ENCODE data around the gene ZDHHC8.

ZDHHC8 gene

GRCh38 chr22:20096574-20097420 lies 34.8 kb upstream of the ZDHHC8 start:
- no peak for TF ChIP-seq CTCF (conservative IDR thresholded peaks at IDR 0.05; ENCODE audit: control insufficient read depth, insufficient read depth, low read depth, low read length)
- no peak overlapping the region for H3K4me3 ChIP-seq (ENCODE audit: control insufficient read depth, low read depth, low read length)

GRCh38 chr22:20099099-20099711 lies 32.4 kb upstream of the ZDHHC8 start:
- no peak for TF ChIP-seq CTCF (conservative IDR thresholded peaks at IDR 0.05; ENCODE audit: control insufficient read depth, insufficient read depth, low read depth, low read length)
- no peak overlapping the region for H3K4me3 ChIP-seq (ENCODE audit: control insufficient read depth, low read depth, low read length)
- DNase-seq (ENCODE audit: low read depth), result no peak

More at GRCh38 chr22:20096574-20097420, 34.8 kb upstream of the ZDHHC8 start:
- no peak for DNase-seq (ENCODE audit: low read depth)

GRCh38 chr22:20101638-20102037 lies 30.0 kb upstream of the ZDHHC8 start:
- H3K4me3 ChIP-seq (ENCODE audit: control insufficient read depth, low read depth, low read length), result no peak overlapping the region
- TF ChIP-seq CTCF (conservative IDR thresholded peaks at IDR 0.05; ENCODE audit: control insufficient read depth, insufficient read depth, low read depth, low read length), result no peak
- DNase-seq (ENCODE audit: low read depth), result no peak

GRCh38 chr22:20102203-20102780 lies 29.3 kb upstream of the ZDHHC8 start:
- no peak for TF ChIP-seq CTCF (conservative IDR thresholded peaks at IDR 0.05; ENCODE audit: control insufficient read depth, insufficient read depth, low read depth, low read length)
- H3K4me3 ChIP-seq (ENCODE audit: control insufficient read depth, low read depth, low read length), result no peak overlapping the region
- DNase-seq (ENCODE audit: low read depth), result no peak

GRCh38 chr22:20105456-20106204 lies 26.0 kb upstream of the ZDHHC8 start:
- TF ChIP-seq CTCF (conservative IDR thresholded peaks at IDR 0.05; ENCODE audit: control insufficient read depth, insufficient read depth, low read depth, low read length), result no peak
- no peak overlapping the region for H3K4me3 ChIP-seq (ENCODE audit: control insufficient read depth, low read depth, low read length)
- DNase-seq (ENCODE audit: low read depth), result no peak

GRCh38 chr22:20106205-20106848 lies 25.3 kb upstream of the ZDHHC8 start:
- no peak for DNase-seq (ENCODE audit: low read depth)
- H3K4me3 ChIP-seq (ENCODE audit: control insufficient read depth, low read depth, low read length), result no peak overlapping the region
- no peak for TF ChIP-seq CTCF (conservative IDR thresholded peaks at IDR 0.05; ENCODE audit: control insufficient read depth, insufficient read depth, low read depth, low read length)
